Body of pancreas (tissue), 4 donors: Measurements from ENCODE around the gene UCK2.

Experiments used
- CTCF ChIP-seq, 7 experiments: fragments of 450-650 bp in 4 of 7; fragments of 200-600 bp in 3 of 7; sonication (generic) in 3 of 7; IDR thresholded peaks; one replicate each; pipeline ENCODE4 v1.5.1; 2016 to 2019; ENCODE audit warnings: antibody characterized with exemption in 7 of 7
- POLR2A ChIP-seq, 3 donors: fragments of 450-650 bp; IDR thresholded peaks; one replicate each; pipeline ENCODE4 v1.6.1; 2016; ENCODE audit warnings: antibody characterized with exemption in 3 of 3, mild to moderate bottlenecking in 2 of 3

- TF ChIP-seq CTCF (IDR thresholded peaks at IDR 0.05) (no peak), POLR2A (IDR thresholded peaks at IDR 0.05) (no peak)
These were observed 118.5 kb downstream of the UCK2 start for GRCh38 chr1:165945911-165946310.
